ENCODE results near the gene CAMK1D.
"Not testable (repeated sequence)": the region's sequence is repeated elsewhere in the genome, so short reads cannot be mapped to it uniquely, and the experiment has no call there.

The CAMK1D gene

GRCh38 chr10:12348870-12349628, at the start of gene CAMK1D:
Gene CAMK1D, plus strand, starts transcription at chr10:12349547.
- DNase-seq, result peak; percentile 91

- DNase-seq, result not testable (repeated sequence)
Measured at GRCh38 chr10:12301036-12301435, 48.3 kb upstream of the CAMK1D start.

GRCh38 chr10:12308057-12308456, 41.3 kb upstream of the CAMK1D start:
- DNase-seq, result no peak

GRCh38 chr10:12308736-12309375, 40.5 kb upstream of the CAMK1D start:
- no peak for DNase-seq

- not testable (repeated sequence) for DNase-seq
Measured at GRCh38 chr10:12309783-12310182, 39.6 kb upstream of the CAMK1D start.

GRCh38 chr10:12314836-12315235, 34.5 kb upstream of the CAMK1D start:
- DNase-seq, result no peak

- no peak for DNase-seq
Measured at GRCh38 chr10:12319076-12319475, 30.3 kb upstream of the CAMK1D start.

- no peak for DNase-seq
Measured at GRCh38 chr10:12320892-12321291, 28.5 kb upstream of the CAMK1D start.

- no peak for DNase-seq
Measured at GRCh38 chr10:12321641-12322040, 27.7 kb upstream of the CAMK1D start.

- no peak for DNase-seq
Measured at GRCh38 chr10:12322583-12323131, 26.7 kb upstream of the CAMK1D start.

GRCh38 chr10:12324530-12324929, 24.8 kb upstream of the CAMK1D start:
- DNase-seq, result no peak

GRCh38 chr10:12327074-12327473, 22.3 kb upstream of the CAMK1D start:
- no peak for DNase-seq

GRCh38 chr10:12327476-12327875, 21.9 kb upstream of the CAMK1D start:
- no peak for DNase-seq

- DNase-seq, result not testable (repeated sequence)
Measured at GRCh38 chr10:12328312-12328711, 21.0 kb upstream of the CAMK1D start.

- no peak for DNase-seq
Measured at GRCh38 chr10:12332572-12333379, 16.6 kb upstream of the CAMK1D start.

GRCh38 chr10:12333380-12334185, 15.8 kb upstream of the CAMK1D start:
- peak; percentile 85 for DNase-seq

GRCh38 chr10:12334186-12334530, 15.2 kb upstream of the CAMK1D start:
- DNase-seq, result no peak

GRCh38 chr10:12335169-12335568, 14.2 kb upstream of the CAMK1D start:
- DNase-seq, result not testable (repeated sequence)

- DNase-seq, result no peak
Measured at GRCh38 chr10:12337453-12338372, 11.6 kb upstream of the CAMK1D start.

- no peak for DNase-seq
Measured at GRCh38 chr10:12338981-12339380, 10.4 kb upstream of the CAMK1D start.

- DNase-seq, result no peak
Measured at GRCh38 chr10:12340371-12340770, 9.0 kb upstream of the CAMK1D start.
